Activated T-cell treated with anti-CD3 and anti-CD28 coated beads, Interleukin-2, amount 50 U/mL, for 1 hour (primary cell): Measurements from ENCODE around the gene CTIF.

Experiments
- DNase-seq: peaks from one replicate; pipeline ENCODE4 v3.0.0-alpha.2; 2020

Gene CTIF

DNA sequence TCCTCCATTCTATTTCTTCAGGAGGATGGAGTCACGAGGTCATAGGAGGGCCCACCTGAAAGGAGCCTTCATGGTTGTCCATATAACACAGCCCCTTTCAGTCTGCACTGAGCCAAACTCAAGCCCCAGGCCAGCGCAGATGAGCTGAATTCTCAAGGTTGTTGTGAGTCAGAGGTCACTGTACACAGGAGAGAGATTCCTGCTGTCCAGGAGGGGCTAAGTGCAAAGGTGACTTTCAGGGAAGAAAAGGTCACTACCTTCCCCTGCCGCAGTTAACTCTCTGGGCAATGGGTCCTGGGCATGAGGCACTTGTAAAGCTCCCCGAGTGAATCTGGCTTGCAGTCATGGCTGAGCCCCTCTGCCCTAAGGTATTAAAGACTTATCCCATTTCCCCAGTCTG lies 150.7 kb downstream of the CTIF start:
- DNase-seq: no peak

- DNase-seq: no peak
Measured at GRCh38 chr18:48690494-48690893, 151.7 kb downstream of the CTIF start.

DNA sequence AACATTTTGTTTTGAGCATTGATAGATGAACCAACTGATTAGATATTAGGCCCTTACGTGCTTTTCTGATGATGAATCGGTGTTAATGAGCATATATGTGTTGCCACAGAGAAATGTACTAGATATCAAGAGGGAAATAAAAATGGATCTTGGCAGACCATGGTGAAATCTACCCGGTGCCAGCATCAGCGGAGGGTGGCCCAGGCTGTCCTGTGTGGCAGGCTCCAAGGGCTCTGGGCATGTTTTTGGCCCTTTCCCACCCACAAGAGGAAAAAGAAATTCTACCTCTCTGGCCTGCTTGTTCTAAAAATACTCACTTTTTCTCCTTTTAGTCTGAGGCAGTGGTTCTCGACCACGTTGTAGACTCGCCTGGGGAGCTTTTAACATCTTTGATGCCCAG lies 154.2 kb downstream of the CTIF start:
- no peak for DNase-seq

GRCh38 chr18:48693625-48694262 lies 154.9 kb downstream of the CTIF start:
- no peak for DNase-seq

GRCh38 chr18:48694295-48694694 lies 155.5 kb downstream of the CTIF start:
- DNase-seq: no peak

DNA sequence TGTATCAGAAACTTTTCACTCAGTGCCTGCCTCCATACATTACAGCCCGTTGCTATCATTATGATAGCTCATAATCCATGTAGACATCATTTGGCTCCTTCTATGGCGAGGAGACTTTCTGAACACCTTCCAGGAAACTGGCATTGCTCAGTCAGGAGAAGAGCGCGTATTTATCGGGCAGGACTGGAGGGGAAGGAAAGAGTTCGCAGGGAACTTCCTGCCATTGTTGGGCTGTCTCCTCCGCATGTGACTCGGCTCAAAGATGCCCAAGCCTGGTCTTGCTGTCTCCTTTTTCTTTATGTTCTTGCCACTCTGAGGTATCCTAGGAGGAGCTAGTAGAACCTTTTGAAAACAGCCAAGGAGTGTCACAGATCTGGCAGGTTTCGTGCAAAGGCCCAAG lies 156.8 kb downstream of the CTIF start:
- DNase-seq: no peak

GRCh38 chr18:48696218-48696617 lies 157.4 kb downstream of the CTIF start:
- no peak for DNase-seq

GRCh38 chr18:48697441-48697840 lies 158.6 kb downstream of the CTIF start:
- DNase-seq: no peak

GRCh38 chr18:48698707-48699106 lies 159.9 kb downstream of the CTIF start:
- no peak for DNase-seq

GRCh38 chr18:48699761-48700160 lies 160.9 kb downstream of the CTIF start:
- no peak for DNase-seq

DNA sequence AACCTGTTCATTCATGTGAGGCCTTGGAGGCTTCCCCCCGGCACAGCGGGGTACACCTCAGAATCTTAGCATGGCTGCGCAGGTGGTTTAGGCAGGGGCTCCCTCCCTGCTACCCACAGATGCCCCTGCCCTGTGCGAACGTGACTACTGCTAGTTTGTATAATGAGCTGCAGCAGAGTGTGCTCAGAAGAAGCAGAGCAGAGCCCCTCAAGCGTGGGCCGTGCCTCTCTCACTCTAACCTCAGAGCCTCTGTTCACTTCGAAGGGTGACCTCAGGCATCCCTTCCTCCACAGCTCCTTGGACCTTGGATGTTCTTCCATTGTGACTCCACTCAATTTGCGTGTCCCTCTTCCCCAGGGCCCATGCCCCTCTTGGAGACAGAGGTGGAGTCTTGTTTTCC lies 161.6 kb downstream of the CTIF start:
- DNase-seq: no peak

- DNase-seq: no peak
Measured at GRCh38 chr18:48702346-48703027, 163.7 kb downstream of the CTIF start.

DNA sequence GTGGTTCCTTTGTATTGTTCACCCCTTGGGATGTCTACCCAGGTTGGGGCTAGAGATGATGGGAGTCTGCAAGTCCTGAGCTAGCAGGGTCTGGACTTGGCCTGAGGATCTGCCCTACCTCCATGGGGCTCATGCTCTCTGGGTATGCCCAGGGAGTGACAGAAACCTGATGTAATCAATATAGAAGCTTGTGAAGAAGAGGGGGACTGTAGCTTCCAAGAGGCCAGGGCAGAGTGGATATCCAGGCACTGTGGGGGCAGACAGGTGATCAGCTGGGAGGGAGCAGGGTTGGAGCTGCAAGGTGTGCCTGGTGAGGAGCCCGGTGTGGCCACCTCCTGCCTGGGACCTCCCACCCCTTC lies 164.2 kb downstream of the CTIF start:
- no peak for DNase-seq

GRCh38 chr18:48703418-48703817 lies 164.6 kb downstream of the CTIF start:
- DNase-seq: no peak

DNA sequence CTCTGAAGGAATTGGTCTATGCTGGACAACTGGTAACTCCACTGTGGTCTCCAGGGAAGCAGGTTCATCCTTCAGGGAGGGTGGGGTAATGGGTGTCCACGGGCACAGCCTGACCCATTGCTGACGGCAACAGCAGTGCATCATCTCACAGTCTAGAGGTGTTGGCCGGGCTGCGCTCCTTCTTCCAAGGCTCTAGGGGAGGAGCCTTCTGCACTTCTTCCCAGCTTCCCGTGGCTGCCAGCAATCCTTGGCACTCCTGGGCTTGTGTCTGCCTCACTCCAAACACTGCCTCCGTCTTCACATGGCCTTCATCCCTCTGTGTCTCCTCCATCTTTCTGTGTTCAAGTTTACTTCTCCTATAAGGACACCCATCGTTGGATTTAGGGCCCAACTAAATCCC lies 166.2 kb downstream of the CTIF start:
- no peak for DNase-seq

DNA sequence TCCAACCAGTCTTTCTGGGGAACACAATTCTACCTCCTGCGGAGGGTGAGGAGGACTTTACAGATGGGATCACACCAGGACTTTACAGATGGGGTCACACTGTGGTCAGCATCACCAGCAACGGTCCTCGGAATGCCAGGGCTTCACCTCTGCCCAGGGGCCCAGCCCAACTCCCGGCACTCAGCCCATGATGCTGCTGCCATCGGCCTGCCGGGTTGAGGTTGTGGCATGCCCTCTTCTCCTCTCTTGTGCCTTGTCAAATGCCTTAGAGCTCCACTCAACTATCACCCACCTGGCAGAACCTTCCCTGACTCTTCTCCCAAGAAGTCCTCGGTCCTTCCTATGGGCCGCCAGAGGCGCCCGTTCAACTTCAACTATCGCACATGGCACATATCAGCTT lies 166.7 kb downstream of the CTIF start:
- DNase-seq: no peak

DNA sequence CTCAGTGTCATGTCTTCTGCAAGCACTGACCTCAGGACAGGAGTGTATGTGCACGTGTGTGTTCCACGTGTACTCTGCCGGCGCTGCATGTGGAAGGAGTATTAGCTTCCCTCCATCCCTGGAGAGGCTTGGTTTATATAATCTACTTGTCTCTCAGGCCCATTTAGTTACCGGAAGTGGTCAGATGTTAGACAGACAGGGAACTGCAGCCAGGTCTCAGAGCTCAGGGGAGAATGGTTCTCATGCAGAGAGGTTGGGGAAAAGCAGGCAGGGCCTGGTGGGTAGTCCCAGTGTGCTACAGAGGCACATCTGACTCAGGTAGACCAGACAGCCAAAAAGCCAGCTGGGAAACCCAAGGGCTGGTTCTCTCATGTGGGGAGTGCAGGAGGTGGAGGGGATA lies 167.9 kb downstream of the CTIF start:
- no peak for DNase-seq

GRCh38 chr18:48707636-48708296 lies 168.9 kb downstream of the CTIF start:
- no peak for DNase-seq

DNA sequence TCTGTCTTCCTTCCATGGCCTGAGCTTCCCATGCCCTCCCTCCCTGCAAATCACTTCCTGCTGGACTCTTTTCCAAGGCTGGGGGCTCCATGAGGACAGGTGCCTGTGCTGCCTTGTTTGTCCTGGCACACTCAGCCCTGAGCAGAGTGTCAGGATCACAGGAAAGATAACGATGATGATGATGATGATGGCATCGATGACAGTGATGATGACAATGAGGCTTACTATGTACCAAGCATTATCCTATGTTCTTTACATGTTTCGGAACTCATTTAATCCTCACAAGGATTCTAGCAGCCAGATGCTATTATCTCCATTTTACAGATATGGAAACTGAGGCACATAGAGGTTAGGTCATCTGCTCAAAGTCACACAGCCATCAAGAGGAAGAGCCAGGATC lies 170.0 kb downstream of the CTIF start:
- DNase-seq: no peak

GRCh38 chr18:48709371-48710062 lies 170.7 kb downstream of the CTIF start:
- no peak for DNase-seq

DNA sequence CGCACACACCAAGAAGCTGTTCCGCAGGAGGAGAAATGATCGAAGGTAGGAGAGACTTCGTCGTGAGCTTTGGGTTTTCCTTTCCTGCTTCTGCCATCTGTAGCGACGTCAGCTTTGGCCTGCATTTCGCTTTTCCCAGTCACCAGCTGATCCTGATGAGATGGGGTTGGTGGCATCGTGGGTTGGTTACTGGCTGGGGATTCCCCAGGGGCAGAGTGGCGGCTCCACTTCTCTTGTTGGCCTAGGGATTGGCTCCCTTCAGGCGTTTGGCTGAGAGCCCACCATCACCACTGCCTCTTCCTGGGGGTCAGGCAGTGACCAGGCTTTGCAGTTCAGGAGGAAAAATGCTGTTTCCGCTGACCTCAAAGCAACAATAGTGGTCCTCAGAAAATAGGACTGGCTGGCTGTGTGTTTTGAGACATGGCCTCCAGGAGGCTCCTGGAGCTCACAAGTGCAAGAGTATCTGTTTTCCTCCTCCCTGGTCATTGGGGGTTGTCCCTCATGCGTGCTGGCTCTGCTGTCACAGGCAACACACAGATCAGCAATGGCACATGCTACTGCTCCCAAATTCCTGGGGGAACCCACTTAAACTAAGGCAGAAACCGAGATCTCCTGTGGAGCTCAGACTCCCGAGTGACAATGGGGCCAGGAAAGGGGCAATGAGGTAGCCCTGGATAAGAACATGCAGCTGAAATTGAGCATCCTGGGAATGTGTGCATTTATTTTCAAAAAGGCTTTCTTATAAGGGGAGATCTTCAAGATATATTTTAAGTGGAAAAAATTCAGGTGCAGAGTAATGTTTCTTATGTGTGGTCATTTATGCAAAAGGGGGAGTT lies 173.0 kb downstream of the CTIF start:
- DNase-seq: no peak

- no peak for DNase-seq
Measured at GRCh38 chr18:48713309-48713708, 174.5 kb downstream of the CTIF start.

DNA sequence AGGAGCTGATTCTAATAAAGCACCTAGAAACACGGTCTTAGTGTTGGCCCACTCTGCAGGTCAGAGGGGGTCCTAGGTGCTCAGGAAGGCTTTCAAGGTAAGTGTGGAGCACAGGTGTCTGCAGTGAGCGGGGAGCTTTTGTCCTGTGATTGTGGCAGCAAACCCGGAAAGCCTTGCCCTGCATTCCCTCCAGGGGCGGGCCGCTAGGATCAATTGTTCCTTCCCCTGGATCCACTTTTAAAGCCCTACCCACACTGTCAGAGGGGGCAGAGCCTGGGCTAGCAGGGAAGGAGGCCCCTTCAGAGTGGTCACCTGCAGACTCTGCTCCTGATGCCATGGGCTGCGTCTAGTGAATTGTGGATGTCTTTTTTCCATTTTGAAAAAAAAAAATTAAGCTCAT lies 176.0 kb downstream of the CTIF start:
- no peak for DNase-seq
